PFSK-1 (cell line): ENCODE data around the gene RNF130.

Experiments used
- FOXP2 ChIP-seq: optimal IDR thresholded peaks from 2 replicates; pipeline ENCODE3; 2011; ENCODE audit warnings: borderline replicate concordance, control low read depth, inconsistent platforms; ENCODE audit not compliant: insufficient read depth; ENCODE audit errors: extremely low read length, extremely low read depth
- POLR2AphosphoS5 ChIP-seq: IDR thresholded peaks from 2 replicates; pipeline ENCODE4 v1.6.1; 2012; ENCODE audit warnings: low read depth, mild to moderate bottlenecking, control low read depth, low read length, moderate library complexity
- SIN3A ChIP-seq: IDR thresholded peaks from 2 replicates; pipeline ENCODE4 v1.6.1; 2012; ENCODE audit warnings: mild to moderate bottlenecking, low read length, moderate library complexity, borderline replicate concordance; ENCODE audit not compliant: insufficient read depth
- TAF1 ChIP-seq: IDR thresholded peaks from 2 replicates; pipeline ENCODE4 v1.6.1; 2012; ENCODE audit warnings: low read length, control low read depth, borderline replicate concordance; ENCODE audit not compliant: insufficient read depth
- TF ChIP-seq, protein P1 (sequence below), 2 experiments: IDR thresholded peaks; 2 replicates each; pipeline versions ENCODE4 v1.6.1 to v1.8.0; 2011 to 2012; ENCODE audit warnings: low read depth in 2 of 2, low read length in 2 of 2, control low read depth in 1 of 2, inconsistent platforms in 1 of 2, mild to moderate bottlenecking in 1 of 2, moderate library complexity in 1 of 2; ENCODE audit not compliant: insufficient read depth in 1 of 2

RNF130 gene

GRCh38 chr5:180059326-180059725, 12.2 kb downstream of the RNF130 start:
- TF ChIP-seq POLR2AphosphoS5 (no peak), TAF1 (no peak), SIN3A (no peak), FOXP2 (no peak)
- TF ChIP-seq, protein P1, sequence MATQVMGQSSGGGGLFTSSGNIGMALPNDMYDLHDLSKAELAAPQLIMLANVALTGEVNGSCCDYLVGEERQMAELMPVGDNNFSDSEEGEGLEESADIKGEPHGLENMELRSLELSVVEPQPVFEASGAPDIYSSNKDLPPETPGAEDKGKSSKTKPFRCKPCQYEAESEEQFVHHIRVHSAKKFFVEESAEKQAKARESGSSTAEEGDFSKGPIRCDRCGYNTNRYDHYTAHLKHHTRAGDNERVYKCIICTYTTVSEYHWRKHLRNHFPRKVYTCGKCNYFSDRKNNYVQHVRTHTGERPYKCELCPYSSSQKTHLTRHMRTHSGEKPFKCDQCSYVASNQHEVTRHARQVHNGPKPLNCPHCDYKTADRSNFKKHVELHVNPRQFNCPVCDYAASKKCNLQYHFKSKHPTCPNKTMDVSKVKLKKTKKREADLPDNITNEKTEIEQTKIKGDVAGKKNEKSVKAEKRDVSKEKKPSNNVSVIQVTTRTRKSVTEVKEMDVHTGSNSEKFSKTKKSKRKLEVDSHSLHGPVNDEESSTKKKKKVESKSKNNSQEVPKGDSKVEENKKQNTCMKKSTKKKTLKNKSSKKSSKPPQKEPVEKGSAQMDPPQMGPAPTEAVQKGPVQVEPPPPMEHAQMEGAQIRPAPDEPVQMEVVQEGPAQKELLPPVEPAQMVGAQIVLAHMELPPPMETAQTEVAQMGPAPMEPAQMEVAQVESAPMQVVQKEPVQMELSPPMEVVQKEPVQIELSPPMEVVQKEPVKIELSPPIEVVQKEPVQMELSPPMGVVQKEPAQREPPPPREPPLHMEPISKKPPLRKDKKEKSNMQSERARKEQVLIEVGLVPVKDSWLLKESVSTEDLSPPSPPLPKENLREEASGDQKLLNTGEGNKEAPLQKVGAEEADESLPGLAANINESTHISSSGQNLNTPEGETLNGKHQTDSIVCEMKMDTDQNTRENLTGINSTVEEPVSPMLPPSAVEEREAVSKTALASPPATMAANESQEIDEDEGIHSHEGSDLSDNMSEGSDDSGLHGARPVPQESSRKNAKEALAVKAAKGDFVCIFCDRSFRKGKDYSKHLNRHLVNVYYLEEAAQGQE (IDR thresholded peaks at IDR 0.05; ENCODE audit: insufficient read depth in 1 of 2, low read depth in 2 of 2, low read length in 2 of 2), result no peak

DNA sequence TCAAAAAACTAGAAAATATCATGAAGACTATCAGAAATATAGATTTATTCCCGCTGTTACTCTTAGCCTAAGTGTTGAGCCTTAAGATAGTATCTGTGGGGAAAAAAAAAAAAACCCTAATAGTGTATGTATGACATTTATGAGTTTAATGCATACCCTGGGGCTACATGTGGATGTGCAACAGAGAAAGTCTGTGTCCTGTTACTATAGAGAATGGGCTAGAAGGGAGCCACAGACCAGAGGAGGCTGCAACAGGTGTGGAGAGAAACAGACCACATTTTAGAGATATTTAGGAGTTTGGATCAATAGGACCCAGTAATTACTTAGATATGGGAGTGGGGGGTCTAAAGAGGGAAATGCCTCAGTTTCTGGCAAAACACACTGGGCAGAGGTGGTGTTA, 15.4 kb downstream of the RNF130 start:
- no peak for TF ChIP-seq POLR2AphosphoS5
- TF ChIP-seq, protein P1 (IDR thresholded peaks at IDR 0.05; ENCODE audit: insufficient read depth in 1 of 2, low read depth in 2 of 2, low read length in 2 of 2), result no peak
- no peak for TF ChIP-seq SIN3A
- TF ChIP-seq FOXP2, result no peak
- no peak for TF ChIP-seq TAF1

GRCh38 chr5:180054226-180054625, 17.3 kb downstream of the RNF130 start:
- TF ChIP-seq, protein P1 (IDR thresholded peaks at IDR 0.05; ENCODE audit: insufficient read depth in 1 of 2, low read depth in 2 of 2, low read length in 2 of 2), result no peak
- TF ChIP-seq TAF1 (no peak), SIN3A (no peak), POLR2AphosphoS5 (no peak), FOXP2 (no peak)

GRCh38 chr5:180053061-180053602, 18.4 kb downstream of the RNF130 start:
- TF ChIP-seq FOXP2, result no peak
- TF ChIP-seq, protein P1 (IDR thresholded peaks at IDR 0.05; ENCODE audit: insufficient read depth in 1 of 2, low read depth in 2 of 2, low read length in 2 of 2), result no peak

DNA sequence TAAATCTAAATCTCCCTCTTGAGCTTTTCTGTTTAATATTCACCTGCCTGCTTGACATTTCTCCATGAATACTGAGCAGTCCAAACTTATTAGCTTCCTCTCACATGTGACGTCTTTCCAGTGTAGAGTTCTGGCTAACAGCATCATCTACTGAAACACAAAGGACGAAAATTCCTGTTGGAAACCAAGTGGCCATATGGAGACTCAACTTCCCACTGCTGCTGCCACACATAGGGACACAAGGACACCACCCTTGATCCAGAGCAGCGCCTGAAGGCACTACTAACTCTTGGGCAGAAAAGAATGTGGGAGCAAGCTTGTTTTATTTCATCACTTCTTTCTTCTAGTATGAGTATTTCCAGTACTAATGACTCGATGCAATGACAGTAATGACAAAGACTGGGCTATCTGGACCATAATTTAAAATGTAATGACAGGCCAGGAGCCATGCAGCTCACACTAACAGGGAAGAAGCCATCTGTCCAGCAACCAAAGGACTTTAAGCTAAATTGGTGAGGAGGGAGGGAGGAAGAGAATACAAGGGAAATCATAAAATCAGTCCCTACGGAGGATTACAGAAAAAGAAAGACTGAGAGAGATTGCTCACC, 19.2 kb downstream of the RNF130 start:
- TF ChIP-seq POLR2AphosphoS5 (no peak), FOXP2 (no peak), TAF1 (no peak), SIN3A (no peak)
- TF ChIP-seq, protein P1 (IDR thresholded peaks at IDR 0.05; ENCODE audit: insufficient read depth in 1 of 2, low read depth in 2 of 2, low read length in 2 of 2), result no peak
